Mesodermal cell (in vitro differentiated cells): ENCODE data around the gene GFI1.
"Not testable (repeated sequence)": the region's sequence is repeated elsewhere in the genome, so short reads cannot be mapped to it uniquely, and the experiment has no call there.

Source experiments
- H3K27ac ChIP-seq: 2 replicates; pipeline ENCODE4 v1.7.0; 2013; ENCODE audit warnings: mild to moderate bottlenecking, low read depth, low read length, moderate library complexity; ENCODE audit not compliant: severe bottlenecking
- H3K36me3 ChIP-seq: 2 replicates; pipeline ENCODE4 v1.7.1; 2013; ENCODE audit warnings: mild to moderate bottlenecking, low read length, moderate library complexity; ENCODE audit not compliant: control insufficient read depth, insufficient read depth
- H3K4me1 ChIP-seq: one replicate; pipeline ENCODE4 v1.7.1; 2013; ENCODE audit warnings: mild to moderate bottlenecking, low read length; ENCODE audit not compliant: insufficient read depth, control insufficient read depth, poor library complexity, severe bottlenecking
- H3K4me3 ChIP-seq: 2 replicates; pipeline ENCODE4 v1.7.0; 2013; ENCODE audit warnings: low read length, control low read depth, mild to moderate bottlenecking; ENCODE audit not compliant: insufficient read depth, poor library complexity, severe bottlenecking; ENCODE audit errors: extremely low read depth
- H3K9me3 ChIP-seq: 2 replicates; pipeline ENCODE4 v1.7.1; 2013; ENCODE audit warnings: mild to moderate bottlenecking, low read length, moderate library complexity; ENCODE audit not compliant: control insufficient read depth
- WGBS, 2 experiments: methylation state at CpG; one replicate each; pipeline ENCODE4 v1.1.5; 2013; ENCODE audit warnings: missing lambda C conversion rate in 2 of 2; ENCODE audit not compliant: insufficient coverage in 2 of 2; 5-methylcytosine and 5-hydroxymethylcytosine counted together

GFI1 gene

GRCh38 chr1:92442351-92442750 is 44.4 kb downstream of the GFI1 start:
- no peak overlapping the region for H3K27ac ChIP-seq
- H3K36me3 ChIP-seq = no peaks in the 10 kb centered on the region
- H3K4me3 ChIP-seq = no peak overlapping the region
- WGBS, 2 experiments = 86 to 95% methylated on average over 2 to 3 of the region's 5 CpGs
- H3K4me1 ChIP-seq = peaks cover 20% of the 10 kb centered on the region
- no peaks in the 10 kb centered on the region for H3K9me3 ChIP-seq

- H3K36me3 ChIP-seq = no peaks in the 10 kb centered on the region
- H3K4me1 ChIP-seq = peaks cover 15% of the 10 kb centered on the region
- 74 to 87% methylated on average over 23 to 31 of the region's 32 CpGs for WGBS, 2 experiments
- no peaks in the 10 kb centered on the region for H3K9me3 ChIP-seq
- H3K27ac ChIP-seq = no peak overlapping the region
- no peak overlapping the region for H3K4me3 ChIP-seq
Observed at GRCh38 chr1:92441697-92442342, 44.9 kb downstream of the GFI1 start.

DNA sequence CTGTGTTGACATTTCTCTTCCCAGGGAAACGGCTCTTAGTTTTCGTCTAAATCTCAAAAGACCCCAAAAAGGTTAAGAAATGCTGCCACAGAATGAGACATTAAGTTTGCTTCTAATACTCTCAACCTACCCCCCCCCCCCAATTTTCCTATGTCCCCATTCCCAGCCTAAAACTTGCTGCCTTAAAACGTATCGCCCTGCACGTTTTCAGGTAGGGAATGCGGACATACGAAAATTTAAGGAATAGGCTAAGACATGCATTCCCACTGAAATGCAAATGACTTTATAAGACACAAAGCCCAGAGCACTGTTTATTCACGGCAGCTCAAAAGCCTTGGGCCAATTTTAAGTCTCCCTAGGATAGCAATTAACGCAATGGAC is 45.4 kb downstream of the GFI1 start:
- Histone ChIP-seq H3K27ac (no peak overlapping the region), H3K4me3 (no peak overlapping the region), H3K9me3 (no peaks in the 10 kb centered on the region), H3K36me3 (no peaks in the 10 kb centered on the region), H3K4me1 (peaks cover 10% of the 10 kb centered on the region)
- 90 to 91% methylated on average over 2 to 6 of the region's 9 CpGs for WGBS, 2 experiments

- H3K4me1 ChIP-seq = peaks cover 4% of the 10 kb centered on the region
- 80% methylated on average over 1 of the region's 1 CpG; no CpG with 5 or more reads in 1 of the 2 experiments for WGBS, 2 experiments
- H3K36me3 ChIP-seq = no peaks in the 10 kb centered on the region
- no peak overlapping the region for H3K27ac ChIP-seq
- H3K9me3 ChIP-seq = peaks cover 5% of the 10 kb centered on the region
- H3K4me3 ChIP-seq = no peak overlapping the region
Observed at GRCh38 chr1:92439291-92439690, 47.4 kb downstream of the GFI1 start.

DNA sequence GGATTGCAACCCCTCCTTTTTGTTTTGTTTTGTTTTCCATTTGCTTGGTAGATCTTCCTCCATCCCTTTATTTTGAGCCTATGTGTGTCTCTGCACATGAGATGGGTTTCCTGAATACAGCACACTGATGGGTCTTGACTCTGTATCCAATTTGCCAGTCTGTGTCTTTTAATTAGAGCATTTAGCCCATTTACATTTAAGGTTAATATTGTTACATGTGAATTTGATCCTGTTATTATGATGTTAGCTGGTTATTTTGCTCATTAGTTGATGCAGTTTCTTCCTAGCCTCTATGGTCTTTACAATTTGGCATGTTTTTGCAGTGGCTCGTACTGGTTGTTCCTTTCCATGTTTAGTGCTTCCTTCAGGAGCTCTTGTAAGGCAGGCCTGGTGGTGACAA is 52.2 kb downstream of the GFI1 start:
- not testable (repeated sequence) for H3K4me3 ChIP-seq

DNA sequence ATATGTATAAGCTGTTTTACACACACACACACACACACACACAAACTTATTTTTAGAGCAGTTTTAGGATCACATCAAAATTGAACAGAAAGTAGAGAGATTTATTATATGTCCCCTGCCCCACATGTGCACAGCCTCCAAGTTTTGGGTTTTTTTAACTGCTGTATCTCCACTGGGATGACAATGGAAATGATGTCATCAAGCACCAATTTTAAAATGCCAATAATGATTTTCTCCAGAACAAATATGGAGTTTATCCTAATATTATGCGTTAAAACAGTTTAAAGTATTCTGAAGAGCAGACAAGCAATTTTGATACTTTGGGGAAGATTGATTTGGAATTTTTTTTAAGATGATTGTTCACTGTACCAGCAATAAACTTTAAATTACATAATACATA is 56.7 kb downstream of the GFI1 start:
- WGBS, 2 experiments = no CpG with 5 or more reads among the region's 1 CpG
- H3K27ac ChIP-seq = no peak overlapping the region
- H3K4me1 ChIP-seq = no peaks in the 10 kb centered on the region
- H3K36me3 ChIP-seq = no peaks in the 10 kb centered on the region
- no peaks in the 10 kb centered on the region for H3K9me3 ChIP-seq
- H3K4me3 ChIP-seq = no peak overlapping the region

More for the DNA sequence above, 52.2 kb downstream of the GFI1 start:
- not testable (repeated sequence) for H3K27ac ChIP-seq, H3K9me3 ChIP-seq, H3K36me3 ChIP-seq, H3K4me1 ChIP-seq
- WGBS, 2 experiments = no CpG with 5 or more reads among the region's 1 CpG

DNA sequence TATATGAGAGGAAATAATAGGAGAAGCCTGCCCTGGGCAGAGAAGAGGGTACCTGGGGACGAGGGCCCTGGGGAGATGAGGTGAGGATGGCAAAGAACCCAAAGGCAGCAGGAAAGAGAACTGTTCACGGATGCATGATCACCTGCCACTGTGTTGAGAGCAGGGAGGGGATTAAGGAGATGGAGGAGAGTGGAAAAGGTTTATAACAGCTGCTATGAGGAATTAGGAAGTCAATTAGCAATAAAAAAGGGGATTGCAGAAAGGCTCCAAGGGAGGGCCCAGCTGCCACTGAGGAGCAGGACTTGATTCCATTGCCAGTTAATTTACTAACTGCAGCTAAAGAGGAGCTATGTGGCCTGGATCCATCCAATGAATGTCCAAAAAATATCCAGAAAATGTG is 61.1 kb downstream of the GFI1 start:
- 55 to 69% methylated on average over 2 of the region's 2 CpGs for WGBS, 2 experiments
- Histone ChIP-seq H3K27ac (no peak overlapping the region), H3K4me3 (no peak overlapping the region), H3K36me3 (no peaks in the 10 kb centered on the region), H3K9me3 (no peaks in the 10 kb centered on the region), H3K4me1 (no peaks in the 10 kb centered on the region)
